Fibroblast of gingiva (primary cell): ENCODE measurements around the gene CREBRF.
"Not testable (repeated sequence)": the region's sequence is repeated elsewhere in the genome, so short reads cannot be mapped to it uniquely, and the experiment has no call there.

ENCODE experiments used
- DNase-seq: peaks from one replicate; pipeline ENCODE4 v3.0.0-alpha.2; 2011; ENCODE audit warnings: low read depth

CREBRF gene

GRCh38 chr5:173035904-173036707, 20.0 kb upstream of the CREBRF start:
- DNase-seq, result no peak

GRCh38 chr5:173039188-173039587, 17.0 kb upstream of the CREBRF start:
- DNase-seq, result no peak

DNA sequence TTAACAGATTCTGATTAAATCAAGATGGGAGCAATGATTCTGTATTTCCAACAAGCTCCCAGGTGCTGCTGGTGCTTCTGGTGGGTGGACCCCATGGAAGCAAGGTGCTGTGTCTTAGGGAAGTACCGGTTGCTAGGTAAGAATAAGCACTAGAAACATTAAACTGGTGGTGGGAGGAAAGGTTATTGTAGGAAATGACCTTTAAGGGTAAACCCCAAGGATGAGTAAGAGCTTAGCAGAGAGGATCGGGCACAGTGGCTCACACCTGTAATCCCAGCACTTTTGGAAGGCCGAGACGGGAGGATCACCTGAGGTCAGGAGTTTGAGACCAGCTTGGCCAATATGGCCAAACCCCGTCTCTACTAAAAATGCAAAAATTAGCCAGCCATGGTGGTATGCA, 16.2 kb upstream of the CREBRF start:
- no peak for DNase-seq

- no peak for DNase-seq
Measured at GRCh38 chr5:173041881-173042762, 14.0 kb upstream of the CREBRF start.

- no peak for DNase-seq
Measured at GRCh38 chr5:173042763-173043107, 13.4 kb upstream of the CREBRF start.

- DNase-seq, result no peak
Measured at GRCh38 chr5:173045474-173045873, 10.7 kb upstream of the CREBRF start.

DNA sequence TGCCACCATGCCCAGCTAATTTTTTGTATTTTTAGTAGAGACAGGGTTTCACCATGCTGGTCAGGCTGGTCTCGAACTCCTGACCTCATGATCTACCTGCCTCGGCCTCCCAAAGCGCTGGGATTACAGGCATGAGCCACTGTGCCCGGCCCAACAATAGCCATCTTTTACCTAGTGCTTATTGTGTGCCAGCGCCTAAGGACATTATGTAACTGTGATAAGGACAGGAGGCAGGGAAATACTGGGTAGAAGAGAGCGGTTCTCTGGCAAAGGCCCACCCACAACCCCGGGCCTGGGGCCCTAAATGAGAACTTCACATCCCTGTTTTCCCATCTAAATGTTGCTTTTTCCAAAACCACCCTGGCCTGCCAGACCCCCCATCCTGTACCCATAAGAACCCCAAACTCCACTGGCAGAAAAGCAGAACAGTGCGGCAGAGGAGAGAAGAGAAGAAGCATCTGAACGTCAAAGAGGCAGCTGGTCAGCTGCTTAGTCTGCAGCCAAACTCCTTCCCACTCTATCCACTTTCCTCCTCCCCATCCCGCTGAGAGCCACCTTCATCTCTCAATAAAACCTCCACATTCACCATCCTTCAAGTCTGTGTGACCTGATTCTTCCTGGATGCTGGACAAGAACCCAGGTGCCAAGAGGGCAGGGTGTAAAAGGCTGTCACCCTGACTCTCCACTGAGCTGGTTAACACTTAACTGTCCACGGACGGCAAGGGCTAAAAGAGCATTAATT, 8.9 kb upstream of the CREBRF start:
- not testable (repeated sequence) for DNase-seq

GRCh38 chr5:173047838-173048105, 8.4 kb upstream of the CREBRF start:
- no peak for DNase-seq

DNA sequence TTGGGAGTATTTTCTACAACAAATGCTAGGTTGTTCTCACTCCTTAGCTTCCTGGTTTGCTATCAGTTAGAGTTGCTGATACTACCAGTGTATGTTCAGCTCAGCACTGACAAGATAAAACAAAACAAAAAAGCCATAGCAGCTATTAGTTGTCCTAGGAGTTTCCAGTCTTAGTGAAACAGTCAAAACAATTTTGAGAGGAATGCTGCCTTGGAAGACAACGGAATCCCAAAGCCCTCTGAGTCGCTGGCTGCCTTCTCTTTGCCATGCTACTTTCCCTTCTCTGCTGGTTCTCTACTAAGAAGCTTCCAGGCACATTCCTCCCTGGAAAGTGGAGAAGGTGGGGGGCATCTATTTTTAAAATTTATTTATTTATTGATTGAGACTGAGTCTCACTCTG, 5.4 kb upstream of the CREBRF start:
- DNase-seq, result no peak

DNA sequence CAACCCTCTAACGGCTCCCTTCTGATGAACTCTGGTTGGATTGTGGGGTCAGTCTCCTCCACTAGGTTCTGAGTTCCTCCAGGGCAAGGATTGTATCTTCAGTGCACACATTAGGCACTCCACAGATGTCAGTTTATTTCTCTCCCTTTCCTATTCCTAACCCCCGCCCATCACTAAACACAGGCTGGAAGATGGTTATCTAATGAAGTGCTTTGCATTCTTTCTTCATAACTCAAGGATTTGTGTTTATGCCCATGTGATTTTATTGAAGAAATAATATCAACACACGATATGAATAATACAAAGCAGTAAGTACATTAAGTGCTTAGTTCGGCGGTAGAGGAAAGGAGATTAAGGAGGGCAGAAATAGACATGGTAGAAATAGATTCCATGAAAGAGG, 4.4 kb upstream of the CREBRF start:
- peak; percentile 30 for DNase-seq

DNA sequence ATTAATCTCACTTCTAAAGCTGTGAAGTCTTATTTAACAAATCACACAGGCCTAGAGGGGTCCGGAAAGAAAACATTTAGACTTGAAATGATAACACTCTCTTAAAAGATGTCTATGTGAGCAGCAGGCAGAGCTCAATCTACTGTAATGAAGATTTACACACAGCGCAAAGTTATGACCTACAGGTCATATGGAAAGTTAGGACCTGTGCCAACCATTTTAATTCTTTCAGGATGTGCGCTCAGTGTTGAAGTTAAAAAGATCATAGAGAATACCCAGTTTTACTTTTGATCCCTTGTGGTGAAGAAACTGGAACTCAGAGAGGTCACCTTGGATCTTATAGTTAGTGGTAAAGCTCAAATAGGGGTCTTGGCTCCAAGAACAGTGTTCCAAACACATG, 3.1 kb upstream of the CREBRF start:
- peak; percentile 8 for DNase-seq

GRCh38 chr5:173055042-173055721, 970 bp upstream of the CREBRF start:
- no peak for DNase-seq

DNA sequence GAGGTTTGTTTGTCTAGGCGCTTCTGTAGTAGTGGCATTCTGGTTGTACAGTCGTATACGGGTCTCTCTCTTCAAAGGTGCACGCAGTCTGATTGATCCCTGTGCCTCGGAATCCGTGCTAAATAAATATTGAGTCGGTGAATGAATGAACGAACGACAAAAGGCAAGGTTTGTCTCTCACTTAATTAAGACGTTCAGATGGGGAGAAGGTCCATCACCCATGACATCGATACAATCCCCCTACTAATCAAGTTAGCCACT, 500 bp upstream of the CREBRF start:
- DNase-seq, result no peak

- DNase-seq, result no peak
Measured at GRCh38 chr5:173056783-173057061, 570 bp downstream of the CREBRF start.

DNA sequence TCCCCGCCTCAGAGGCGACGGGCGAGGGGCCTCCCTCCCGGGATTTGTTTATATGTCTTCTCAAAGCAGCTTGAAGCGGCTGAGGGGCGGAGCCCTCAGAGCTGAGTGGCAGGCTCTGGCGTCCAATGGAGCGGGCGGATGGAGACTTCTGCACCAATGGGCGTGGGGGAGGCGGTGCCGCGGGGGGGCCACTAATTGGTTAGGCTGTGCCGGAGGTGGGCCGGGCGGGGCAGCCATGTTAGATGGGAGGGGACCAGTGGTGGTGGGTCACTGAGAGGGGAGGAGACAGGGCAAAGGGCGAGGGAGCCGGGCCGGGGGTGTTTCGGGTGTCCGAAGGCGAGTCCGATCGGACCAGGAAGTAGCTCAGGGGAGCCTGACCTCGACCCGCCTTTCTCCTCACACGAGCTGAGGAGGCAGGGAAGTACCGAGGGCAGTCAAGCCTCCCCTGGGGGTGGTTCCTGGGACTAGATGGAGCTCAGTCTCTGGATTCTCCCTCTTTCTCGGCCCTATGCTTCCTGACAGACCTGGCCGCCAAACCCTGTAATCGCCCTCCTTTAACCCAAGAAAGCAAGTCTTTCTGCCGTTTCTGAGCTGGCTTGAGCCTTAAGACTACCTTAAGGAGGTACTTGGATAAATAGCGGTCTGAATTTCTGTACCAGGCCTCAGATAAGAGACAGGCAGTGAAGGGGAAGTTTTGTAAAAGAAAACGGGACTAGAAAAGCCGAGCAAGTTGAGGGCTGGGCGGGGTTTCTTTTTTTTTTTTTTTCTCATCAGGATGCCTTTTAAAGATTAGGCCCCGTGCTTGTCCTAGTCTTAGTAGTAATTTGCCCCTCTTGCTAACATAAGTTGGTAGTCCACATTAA, 1.1 kb downstream of the CREBRF start:
- DNase-seq, result peak; percentile 98

GRCh38 chr5:173062141-173062540, 6.0 kb downstream of the CREBRF start:
- DNase-seq, result no peak

DNA sequence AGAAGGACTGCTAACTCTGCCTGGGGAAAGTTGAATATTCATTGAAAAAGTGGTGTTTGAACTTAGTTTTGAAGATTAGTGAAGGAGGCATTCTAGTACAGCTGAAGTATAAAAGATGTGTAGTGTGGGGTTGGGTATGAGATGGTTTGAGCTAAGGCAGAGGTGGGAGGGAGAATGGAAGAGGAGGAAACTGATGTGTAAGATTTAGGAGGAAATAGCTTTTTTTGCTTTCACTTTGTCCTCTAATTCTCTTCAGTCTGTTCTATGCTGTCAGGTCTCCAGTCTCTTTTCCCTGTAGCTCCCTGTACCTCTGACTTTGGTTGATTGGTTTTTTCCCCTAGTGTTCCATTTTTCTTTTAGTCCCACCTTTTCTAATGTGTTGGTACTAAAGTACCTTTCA, 9.0 kb downstream of the CREBRF start:
- DNase-seq, result no peak

- DNase-seq, result no peak
Measured at GRCh38 chr5:173069671-173070070, 13.5 kb downstream of the CREBRF start.

DNA sequence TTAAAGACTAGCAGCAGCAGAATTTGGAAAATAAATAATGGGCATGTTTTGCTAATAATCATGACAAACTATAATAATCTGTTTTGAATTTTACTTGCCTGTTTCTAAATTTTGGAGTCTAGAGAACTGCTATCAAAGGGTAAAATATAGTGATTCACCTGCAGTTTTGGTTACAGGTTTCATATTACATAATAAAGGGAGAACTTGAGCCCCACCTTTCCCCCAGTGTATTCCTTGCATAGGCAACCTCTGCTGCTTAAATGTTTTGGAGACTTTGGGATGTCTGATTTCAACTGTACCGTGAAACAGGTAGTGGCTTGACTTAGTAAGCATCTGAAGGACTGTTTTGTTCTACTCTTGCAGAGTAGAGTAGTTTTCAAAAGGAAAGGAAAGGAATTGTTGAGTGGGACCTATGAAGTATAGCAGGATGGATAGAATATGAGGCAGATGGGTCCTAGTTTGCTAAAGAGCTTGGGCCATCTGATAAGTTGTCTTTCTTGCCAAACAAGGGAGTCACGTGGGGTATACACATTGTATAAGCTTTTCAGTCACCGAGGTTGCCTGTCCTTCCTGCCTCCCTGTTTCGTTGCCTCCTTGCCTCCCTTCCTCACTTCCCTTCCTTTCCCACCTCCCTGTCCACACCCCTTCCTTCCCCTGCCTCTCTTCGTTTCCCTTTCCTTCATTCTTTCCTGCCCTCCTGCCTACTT, 19.1 kb downstream of the CREBRF start:
- DNase-seq, result no peak

- DNase-seq, result no peak
Measured at GRCh38 chr5:173075970-173076369, 19.8 kb downstream of the CREBRF start.

DNA sequence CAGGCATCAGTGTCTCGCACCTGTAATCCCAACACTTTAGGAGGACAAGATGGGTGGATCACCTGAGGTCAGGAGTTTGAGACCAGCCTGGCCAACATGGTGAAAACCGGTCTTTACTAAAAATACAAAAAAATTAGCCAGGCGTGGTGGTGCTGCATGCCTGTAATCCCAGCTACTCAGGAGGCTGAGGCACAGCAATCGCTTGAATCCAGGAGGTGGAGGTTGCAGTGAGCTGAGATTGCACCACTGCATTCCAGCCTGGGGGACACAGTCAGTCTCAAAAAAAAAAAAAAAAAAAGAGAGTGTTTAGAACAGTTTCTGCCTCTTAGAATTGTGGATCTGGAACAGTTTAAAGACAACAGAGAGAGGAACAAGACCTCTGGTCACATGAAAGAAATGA, 20.3 kb downstream of the CREBRF start:
- DNase-seq, result not testable (repeated sequence)
